Measurements from ENCODE around the gene TMEM201.

TMEM201 gene

DNA sequence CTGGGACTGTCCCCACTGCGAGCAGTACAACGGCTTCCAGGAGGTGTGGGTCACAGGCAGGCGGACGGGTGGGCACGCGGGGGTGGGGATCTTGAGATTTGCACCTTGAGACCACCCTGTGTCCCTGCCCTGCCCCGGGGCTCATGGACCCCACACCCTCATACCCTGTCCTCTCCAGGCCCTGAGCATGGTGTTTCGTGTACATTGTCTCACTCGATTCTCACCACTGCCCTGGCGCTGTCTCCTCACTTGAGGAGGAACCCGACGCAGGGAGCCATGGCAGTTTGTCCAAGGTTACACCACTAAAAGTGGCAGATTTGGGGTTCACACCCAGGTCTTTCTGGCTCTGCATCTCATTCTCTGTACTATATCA, 7.2 kb downstream of the TMEM201 start:
- TF ChIP-seq, protein P1, sequence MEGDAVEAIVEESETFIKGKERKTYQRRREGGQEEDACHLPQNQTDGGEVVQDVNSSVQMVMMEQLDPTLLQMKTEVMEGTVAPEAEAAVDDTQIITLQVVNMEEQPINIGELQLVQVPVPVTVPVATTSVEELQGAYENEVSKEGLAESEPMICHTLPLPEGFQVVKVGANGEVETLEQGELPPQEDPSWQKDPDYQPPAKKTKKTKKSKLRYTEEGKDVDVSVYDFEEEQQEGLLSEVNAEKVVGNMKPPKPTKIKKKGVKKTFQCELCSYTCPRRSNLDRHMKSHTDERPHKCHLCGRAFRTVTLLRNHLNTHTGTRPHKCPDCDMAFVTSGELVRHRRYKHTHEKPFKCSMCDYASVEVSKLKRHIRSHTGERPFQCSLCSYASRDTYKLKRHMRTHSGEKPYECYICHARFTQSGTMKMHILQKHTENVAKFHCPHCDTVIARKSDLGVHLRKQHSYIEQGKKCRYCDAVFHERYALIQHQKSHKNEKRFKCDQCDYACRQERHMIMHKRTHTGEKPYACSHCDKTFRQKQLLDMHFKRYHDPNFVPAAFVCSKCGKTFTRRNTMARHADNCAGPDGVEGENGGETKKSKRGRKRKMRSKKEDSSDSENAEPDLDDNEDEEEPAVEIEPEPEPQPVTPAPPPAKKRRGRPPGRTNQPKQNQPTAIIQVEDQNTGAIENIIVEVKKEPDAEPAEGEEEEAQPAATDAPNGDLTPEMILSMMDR (conservative IDR thresholded peaks at IDR 0.05; ENCODE audit: low read depth, low read length), result no peak
- no peak overlapping the region for H3K4me3 ChIP-seq (ENCODE audit: low read depth, low read length)
- DNase-seq (ENCODE audit: low read depth), result no peak

- peak; percentile 34 for DNase-seq (ENCODE audit: low read depth)
- TF ChIP-seq, protein P1 (conservative IDR thresholded peaks at IDR 0.05; ENCODE audit: low read depth, low read length), result no peak
- no peak overlapping the region for H3K4me3 ChIP-seq (ENCODE audit: low read depth, low read length)
These were observed 7.9 kb downstream of the TMEM201 start for GRCh38 chr1:9596415-9597123.

DNA sequence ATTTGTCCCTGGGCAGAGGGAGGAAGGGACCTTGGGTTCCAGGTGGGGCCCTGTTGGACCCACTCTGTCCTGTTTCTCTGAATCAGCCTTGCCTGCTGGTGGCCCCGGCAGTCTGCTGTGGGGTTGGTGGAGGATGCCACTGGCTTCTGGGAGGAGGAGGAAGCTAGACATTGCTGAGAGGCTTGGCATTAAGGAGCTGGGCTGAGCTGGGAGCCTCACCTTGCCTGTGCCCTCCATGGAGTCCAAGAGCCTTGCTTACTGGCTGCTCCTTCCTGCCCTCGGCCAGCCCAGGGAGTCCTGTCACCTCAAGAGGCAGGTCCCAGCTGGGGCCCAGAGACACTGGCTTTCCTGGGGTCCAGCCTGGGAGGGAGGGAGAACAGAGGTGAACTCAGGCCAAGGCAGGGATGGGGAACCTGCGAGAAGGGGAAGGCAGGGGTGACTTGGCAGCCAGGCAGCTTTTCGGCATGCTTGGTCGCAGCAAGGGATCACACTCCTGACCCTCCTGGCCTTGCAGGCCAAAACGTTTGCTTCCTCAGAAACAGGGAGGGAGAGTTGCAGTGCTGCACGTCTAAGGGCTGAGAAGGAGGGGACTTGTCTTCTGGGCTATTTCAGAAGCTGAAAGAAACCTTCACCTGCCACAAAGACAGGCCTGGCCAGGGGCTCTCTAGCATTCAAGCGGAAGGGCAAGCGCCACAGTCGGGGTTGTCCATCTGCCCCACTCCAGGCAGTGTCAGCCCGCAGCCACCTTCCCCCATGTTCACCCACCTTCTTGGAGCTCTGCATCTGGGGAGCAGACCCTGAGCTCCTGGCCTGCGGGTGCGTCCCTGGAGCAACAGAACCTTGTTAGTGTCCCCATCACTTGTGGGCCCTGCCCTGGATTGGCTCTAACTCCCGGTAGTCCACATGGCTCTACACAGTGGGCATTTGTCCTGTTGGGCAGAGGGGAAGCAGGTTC, 8.9 kb downstream of the TMEM201 start:
- no peak for DNase-seq (ENCODE audit: low read depth)
- H3K4me3 ChIP-seq (ENCODE audit: low read depth, low read length), result no peak overlapping the region
- TF ChIP-seq, protein P1 (conservative IDR thresholded peaks at IDR 0.05; ENCODE audit: low read depth, low read length), result no peak

GRCh38 chr1:9598316-9598700, 9.6 kb downstream of the TMEM201 start:
- DNase-seq (ENCODE audit: low read depth), result no peak
- TF ChIP-seq, protein P1 (conservative IDR thresholded peaks at IDR 0.05; ENCODE audit: low read depth, low read length), result no peak
- no peak overlapping the region for H3K4me3 ChIP-seq (ENCODE audit: low read depth, low read length)

GRCh38 chr1:9599741-9600140, 11.0 kb downstream of the TMEM201 start:
- no peak overlapping the region for H3K4me3 ChIP-seq (ENCODE audit: low read depth, low read length)
- TF ChIP-seq, protein P1 (conservative IDR thresholded peaks at IDR 0.05; ENCODE audit: low read depth, low read length), result no peak
- no peak for DNase-seq (ENCODE audit: low read depth)

GRCh38 chr1:9600861-9601834, 12.4 kb downstream of the TMEM201 start:
- TF ChIP-seq, protein P1 (conservative IDR thresholded peaks at IDR 0.05; ENCODE audit: low read depth, low read length), result no peak
- no peak for DNase-seq (ENCODE audit: low read depth)
- H3K4me3 ChIP-seq (ENCODE audit: low read depth, low read length), result no peak overlapping the region
